ENCODE data around the gene TWNK.

Gene TWNK

GRCh38 chr10:101030496-101031127 lies 43.3 kb downstream of the TWNK start:
- POLR2A ChIA-PET, result interaction anchor here (0.5 to 2.6 kb wide), 9 partner anchors 8 to 1097 kb away, joined by 3 to 29 read pairs (median 8); partner anchors contain the start of gene KAZALD1

GRCh38 chr10:101031128-101031795 lies 43.9 kb downstream of the TWNK start, which contains the start of the genes PDZD7 and SFXN3:
Gene PDZD7 (minus strand): TSS chr10:101031129. CDS start chr10:101030219, 910 bp downstream.
Gene SFXN3 (plus strand): TSS chr10:101031234. CDS start chr10:101034695, 3,461 bp downstream.
- peaks cover 20% of the 10 kb centered on the region for H3K4me1 ChIP-seq (ENCODE audit: control insufficient read depth, insufficient read depth, low read length)
- H3K36me3 ChIP-seq (ENCODE audit: control insufficient read depth in 2 of 2, insufficient read depth in 1 of 2, low read length in 2 of 2), result peaks cover 0 to 7% of the 10 kb centered on the region in 2 experiments; a peak in 1 of 3 replicates
- H3K27ac ChIP-seq (ENCODE audit: extremely low read depth, low read depth, low read length), result peak within 1 kb of the TSS; percentile 64
- H3K9me3 ChIP-seq (ENCODE audit: control insufficient read depth, insufficient read depth, low read depth, low read length), result no peaks in the 10 kb centered on the region
- CTCF ChIA-PET, result interaction anchor here (0.6 to 6.9 kb wide), 15 partner anchors 10 to 1613 kb away, joined by 3 to 129 read pairs (median 3); partner anchors contain the start of gene LZTS2
- POLR2A ChIA-PET, result interaction anchor here (1.0 to 2.6 kb wide), 8 partner anchors 9 to 119 kb away, joined by 3 to 29 read pairs (median 8); partner anchors contain the start of genes KAZALD1 and SLF2
- peak within 1 kb of the TSS; percentile 45 for H3K4me3 ChIP-seq (ENCODE audit: low read depth, low read length)
- no peak for TF ChIP-seq TSHZ1 (tag by site-specific recombination; IDR thresholded peaks at IDR 0.05; ENCODE audit: borderline replicate concordance)
- TF ChIP-seq BCL6B (tag by site-specific recombination; IDR thresholded peaks at IDR 0.05), result no peak
- TF ChIP-seq ZNF155 (tag by site-specific recombination; IDR thresholded peaks at IDR 0.05), result no peak
- TF ChIP-seq ZNF596 (tag by site-specific recombination; IDR thresholded peaks at IDR 0.05), result no peak
- TF ChIP-seq ZNF544 (tag by site-specific recombination; IDR thresholded peaks at IDR 0.05), result no peak
- TF ChIP-seq HOXA7 (CRISPR knock-in tag; IDR thresholded peaks at IDR 0.05; ENCODE audit: borderline replicate concordance), result no peak

More at GRCh38 chr10:101030496-101031127, 43.3 kb downstream of the TWNK start:
- no peak overlapping the region for H3K27ac ChIP-seq (ENCODE audit: extremely low read depth, low read depth, low read length)
- peak overlapping the region; percentile 33 for H3K4me3 ChIP-seq (ENCODE audit: low read depth, low read length)
- peaks cover 20% of the 10 kb centered on the region for H3K4me1 ChIP-seq (ENCODE audit: control insufficient read depth, insufficient read depth, low read length)
- no peaks in the 10 kb centered on the region for H3K9me3 ChIP-seq (ENCODE audit: control insufficient read depth, insufficient read depth, low read depth, low read length)
- no peak for TF ChIP-seq CTCF (tag by site-specific recombination; IDR thresholded peaks at IDR 0.05)
- no peak for TF ChIP-seq SALL2 (tag by site-specific recombination; IDR thresholded peaks at IDR 0.05; ENCODE audit: borderline replicate concordance)
- TF ChIP-seq, protein P1, sequence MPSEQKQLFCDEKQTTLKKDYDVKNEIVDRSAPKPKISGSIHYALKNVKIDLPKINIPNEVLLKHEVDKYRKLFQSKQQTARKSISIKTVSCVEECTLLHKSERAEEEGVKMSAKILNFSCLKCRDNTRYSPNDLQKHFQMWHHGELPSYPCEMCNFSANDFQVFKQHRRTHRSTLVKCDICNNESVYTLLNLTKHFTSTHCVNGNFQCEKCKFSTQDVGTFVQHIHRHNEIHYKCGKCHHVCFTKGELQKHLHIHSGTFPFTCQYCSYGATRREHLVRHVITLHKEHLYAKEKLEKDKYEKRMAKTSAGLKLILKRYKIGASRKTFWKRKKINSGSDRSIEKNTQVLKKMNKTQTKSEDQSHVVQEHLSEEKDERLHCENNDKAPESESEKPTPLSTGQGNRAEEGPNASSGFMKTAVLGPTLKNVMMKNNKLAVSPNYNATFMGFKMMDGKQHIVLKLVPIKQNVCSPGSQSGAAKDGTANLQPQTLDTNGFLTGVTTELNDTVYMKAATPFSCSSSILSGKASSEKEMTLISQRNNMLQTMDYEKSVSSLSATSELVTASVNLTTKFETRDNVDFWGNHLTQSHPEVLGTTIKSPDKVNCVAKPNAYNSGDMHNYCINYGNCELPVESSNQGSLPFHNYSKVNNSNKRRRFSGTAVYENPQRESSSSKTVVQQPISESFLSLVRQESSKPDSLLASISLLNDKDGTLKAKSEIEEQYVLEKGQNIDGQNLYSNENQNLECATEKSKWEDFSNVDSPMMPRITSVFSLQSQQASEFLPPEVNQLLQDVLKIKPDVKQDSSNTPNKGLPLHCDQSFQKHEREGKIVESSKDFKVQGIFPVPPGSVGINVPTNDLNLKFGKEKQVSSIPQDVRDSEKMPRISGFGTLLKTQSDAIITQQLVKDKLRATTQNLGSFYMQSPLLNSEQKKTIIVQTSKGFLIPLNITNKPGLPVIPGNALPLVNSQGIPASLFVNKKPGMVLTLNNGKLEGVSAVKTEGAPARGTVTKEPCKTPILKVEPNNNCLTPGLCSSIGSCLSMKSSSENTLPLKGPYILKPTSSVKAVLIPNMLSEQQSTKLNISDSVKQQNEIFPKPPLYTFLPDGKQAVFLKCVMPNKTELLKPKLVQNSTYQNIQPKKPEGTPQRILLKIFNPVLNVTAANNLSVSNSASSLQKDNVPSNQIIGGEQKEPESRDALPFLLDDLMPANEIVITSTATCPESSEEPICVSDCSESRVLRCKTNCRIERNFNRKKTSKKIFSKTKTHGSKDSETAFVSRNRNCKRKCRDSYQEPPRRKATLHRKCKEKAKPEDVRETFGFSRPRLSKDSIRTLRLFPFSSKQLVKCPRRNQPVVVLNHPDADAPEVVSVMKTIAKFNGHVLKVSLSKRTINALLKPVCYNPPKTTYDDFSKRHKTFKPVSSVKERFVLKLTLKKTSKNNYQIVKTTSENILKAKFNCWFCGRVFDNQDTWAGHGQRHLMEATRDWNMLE (tag by site-specific recombination; conservative IDR thresholded peaks at IDR 0.05; ENCODE audit: low read depth), result no peak
- 0 out of 2 replicates have a peak, but pooled peaks have one; percentile 38 for TF ChIP-seq PRDM1 (tag by site-specific recombination; IDR thresholded peaks at IDR 0.05)
- TF ChIP-seq, protein P2, sequence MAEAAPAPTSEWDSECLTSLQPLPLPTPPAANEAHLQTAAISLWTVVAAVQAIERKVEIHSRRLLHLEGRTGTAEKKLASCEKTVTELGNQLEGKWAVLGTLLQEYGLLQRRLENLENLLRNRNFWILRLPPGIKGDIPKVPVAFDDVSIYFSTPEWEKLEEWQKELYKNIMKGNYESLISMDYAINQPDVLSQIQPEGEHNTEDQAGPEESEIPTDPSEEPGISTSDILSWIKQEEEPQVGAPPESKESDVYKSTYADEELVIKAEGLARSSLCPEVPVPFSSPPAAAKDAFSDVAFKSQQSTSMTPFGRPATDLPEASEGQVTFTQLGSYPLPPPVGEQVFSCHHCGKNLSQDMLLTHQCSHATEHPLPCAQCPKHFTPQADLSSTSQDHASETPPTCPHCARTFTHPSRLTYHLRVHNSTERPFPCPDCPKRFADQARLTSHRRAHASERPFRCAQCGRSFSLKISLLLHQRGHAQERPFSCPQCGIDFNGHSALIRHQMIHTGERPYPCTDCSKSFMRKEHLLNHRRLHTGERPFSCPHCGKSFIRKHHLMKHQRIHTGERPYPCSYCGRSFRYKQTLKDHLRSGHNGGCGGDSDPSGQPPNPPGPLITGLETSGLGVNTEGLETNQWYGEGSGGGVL (tag by site-specific recombination; IDR thresholded peaks at IDR 0.05), result no peak
- peak; percentile 54; the same call in 1 of the 2 replicates for TF ChIP-seq ZBTB7A (tag by site-specific recombination; IDR thresholded peaks at IDR 0.05; ENCODE audit: low read depth)
- TF ChIP-seq ZNF335 (tag by site-specific recombination; conservative IDR thresholded peaks at IDR 0.05), result peak; percentile 76
- H3K36me3 ChIP-seq (ENCODE audit: control insufficient read depth in 2 of 2, insufficient read depth in 1 of 2, low read length in 2 of 2), result peaks cover 0 to 3% of the 10 kb centered on the region in 2 experiments; a peak in 1 of 3 replicates
- CTCF ChIA-PET, result interaction anchor here (0.6 to 6.9 kb wide), 15 partner anchors 10 to 1614 kb away, joined by 3 to 129 read pairs (median 4); partner anchors contain the start of gene LZTS2
